ENCODE data around the gene AUTS2.

Gene AUTS2

DNA sequence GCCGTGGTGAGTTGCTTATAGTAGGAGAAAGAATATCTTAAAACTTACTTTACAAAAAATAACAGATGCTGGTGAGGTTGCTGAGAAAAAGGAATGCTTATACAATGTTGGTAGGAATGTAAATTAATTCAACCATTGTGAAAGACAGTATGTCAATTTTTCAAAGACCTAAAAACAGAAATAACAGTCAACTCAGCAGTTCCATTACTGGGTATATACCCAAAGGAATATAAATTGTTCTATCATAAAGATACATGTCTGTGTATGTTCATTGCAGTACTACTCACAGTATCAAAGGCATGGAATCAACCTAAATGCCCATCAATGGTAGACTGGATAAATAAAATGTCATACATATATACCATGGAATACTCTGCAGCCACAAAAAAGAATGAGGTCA, 420.4 kb downstream of the AUTS2 start:
- no peak for DNase-seq (ENCODE audit: low read depth)
- H3K4me3 ChIP-seq (ENCODE audit: low read length) = no peak overlapping the region
- TF ChIP-seq CTCF (conservative IDR thresholded peaks at IDR 0.05; ENCODE audit: low read length) = no peak

DNA sequence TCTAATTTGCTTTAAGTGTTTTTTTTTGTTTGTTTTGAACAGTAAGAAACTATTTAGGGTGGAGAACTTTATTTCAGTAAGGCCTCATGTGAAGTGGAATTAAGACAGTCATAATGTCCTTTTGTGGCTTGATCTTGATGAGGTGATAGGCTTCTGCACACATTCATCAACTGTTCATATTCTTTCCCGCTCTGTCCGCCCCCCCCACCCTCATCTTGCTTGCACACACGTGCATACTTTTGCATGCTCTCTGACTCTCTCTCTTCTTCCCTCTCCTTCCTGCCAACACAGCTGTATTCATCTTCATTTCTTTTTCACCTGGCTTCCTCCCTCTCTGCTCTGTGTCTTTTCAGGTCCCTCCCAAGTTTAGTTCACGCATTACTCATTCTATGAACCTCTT, 429.6 kb downstream of the AUTS2 start:
- no peak for DNase-seq (ENCODE audit: low read depth)
- TF ChIP-seq CTCF (conservative IDR thresholded peaks at IDR 0.05; ENCODE audit: low read length) = no peak
- H3K4me3 ChIP-seq (ENCODE audit: low read length) = no peak overlapping the region

DNA sequence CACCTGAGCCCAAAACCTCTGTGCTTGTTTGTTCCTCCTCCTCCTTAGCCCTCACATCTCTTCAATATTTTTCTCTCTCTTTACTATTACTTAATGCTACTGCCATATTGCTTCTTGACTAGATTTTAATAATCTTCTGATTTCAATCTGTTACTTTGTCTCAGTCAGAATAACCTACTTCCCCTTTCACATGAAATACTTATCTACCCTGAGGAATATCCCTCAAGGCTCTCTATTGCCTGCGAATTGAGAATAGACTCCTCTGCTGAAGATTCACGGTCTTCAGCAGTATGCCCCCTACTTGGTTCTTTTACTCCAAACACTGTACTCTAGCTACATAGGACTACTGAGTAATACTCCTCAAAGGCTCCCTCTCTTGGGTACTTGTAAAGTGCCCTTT, 430.3 kb downstream of the AUTS2 start:
- DNase-seq (ENCODE audit: low read depth) = no peak
- no peak overlapping the region for H3K4me3 ChIP-seq (ENCODE audit: low read length)
- TF ChIP-seq CTCF (conservative IDR thresholded peaks at IDR 0.05; ENCODE audit: low read length) = no peak

- no peak for TF ChIP-seq CTCF (conservative IDR thresholded peaks at IDR 0.05; ENCODE audit: low read length)
- no peak for DNase-seq (ENCODE audit: low read depth)
- H3K4me3 ChIP-seq (ENCODE audit: low read length) = no peak overlapping the region
These were observed 431.7 kb downstream of the AUTS2 start for GRCh38 chr7:70029993-70030392.

DNA sequence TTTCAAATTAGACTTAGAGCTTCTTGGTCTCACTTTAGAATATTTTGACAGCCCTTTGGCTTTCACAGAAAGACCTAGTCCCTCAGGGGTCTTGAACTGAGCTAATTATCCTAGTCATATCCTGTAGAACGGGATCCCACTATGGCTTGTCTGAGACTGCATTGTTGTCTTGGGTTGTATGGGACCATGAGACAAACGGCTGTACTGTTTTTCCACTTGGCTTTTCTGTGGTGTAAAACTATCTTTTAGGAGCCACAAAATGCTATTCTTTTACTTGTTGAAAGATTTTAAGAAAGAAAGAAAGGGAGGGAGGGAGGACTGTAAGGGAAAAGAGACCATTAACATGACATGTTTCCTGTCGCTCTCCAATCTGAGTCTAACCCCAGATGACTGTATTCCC, 432.5 kb downstream of the AUTS2 start:
- H3K4me3 ChIP-seq (ENCODE audit: low read length) = no peak overlapping the region
- TF ChIP-seq CTCF (conservative IDR thresholded peaks at IDR 0.05; ENCODE audit: low read length) = no peak
- DNase-seq (ENCODE audit: low read depth) = no peak

- no peak overlapping the region for H3K4me3 ChIP-seq (ENCODE audit: low read length)
- DNase-seq (ENCODE audit: low read depth) = no peak
- TF ChIP-seq CTCF (conservative IDR thresholded peaks at IDR 0.05; ENCODE audit: low read length) = no peak
These were observed 433.0 kb downstream of the AUTS2 start for GRCh38 chr7:70031245-70031644.

- no peak for DNase-seq (ENCODE audit: low read depth)
- TF ChIP-seq CTCF (conservative IDR thresholded peaks at IDR 0.05; ENCODE audit: low read length) = no peak
- H3K4me3 ChIP-seq (ENCODE audit: low read length) = no peak overlapping the region
These were observed 434.4 kb downstream of the AUTS2 start for GRCh38 chr7:70032649-70033048.

Data from AG10803 (cell line).